Hematopoietic multipotent progenitor cell treated with erythropoietin and hydrocortisone succinate and interleukin-3 and kit ligand, for 8 days (in vitro differentiated cells): ENCODE results near the gene PLA2R1.
A peak's percentile ranks its signal among the peaks of the same experiment; 100 is the strongest.

Experiments
- DNase-seq: peaks from one replicate; pipeline ENCODE4 v3.0.0-alpha.2; 2015

Gene PLA2R1

DNA sequence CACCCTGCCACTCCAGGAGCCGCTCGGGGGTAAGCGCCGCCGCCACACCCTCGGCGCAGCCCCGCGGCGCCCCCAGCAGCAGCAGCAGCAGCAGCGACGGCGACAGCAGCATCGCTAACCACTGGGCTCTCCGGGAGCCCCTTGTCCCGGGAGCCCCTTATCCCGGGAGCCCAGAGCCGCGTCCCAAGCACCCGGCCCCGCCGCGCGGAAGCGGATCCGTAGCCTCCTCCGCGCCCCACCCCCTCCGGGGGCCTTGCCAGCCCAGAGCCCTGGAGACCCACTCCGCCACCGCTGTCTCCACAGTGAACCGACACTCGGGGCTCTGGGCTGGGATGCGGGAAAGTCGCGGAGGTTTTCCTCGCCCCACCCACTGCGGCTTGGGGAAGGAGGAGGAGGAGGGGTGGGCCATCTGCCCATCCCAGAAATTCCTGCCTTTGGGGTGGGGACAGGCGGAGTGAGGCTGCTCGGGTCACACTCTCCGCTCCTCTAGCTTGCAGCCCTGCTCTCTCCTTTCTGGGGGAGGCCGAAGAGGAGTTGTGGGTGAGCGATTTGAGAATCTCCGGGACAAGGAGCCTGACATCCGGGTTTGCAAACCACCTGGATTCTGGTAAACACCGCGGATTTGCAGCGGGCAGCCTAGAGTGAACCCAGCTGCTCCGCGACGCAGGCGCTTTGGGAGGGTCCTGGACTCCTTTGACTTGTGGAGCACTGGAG lies at the start of gene PLA2R1:
Gene PLA2R1 (minus strand): TSS at position 324 of the 714 bp plus-strand sequence. CDS start 212 bp downstream, at position 112.
- DNase-seq: no peak

DNA sequence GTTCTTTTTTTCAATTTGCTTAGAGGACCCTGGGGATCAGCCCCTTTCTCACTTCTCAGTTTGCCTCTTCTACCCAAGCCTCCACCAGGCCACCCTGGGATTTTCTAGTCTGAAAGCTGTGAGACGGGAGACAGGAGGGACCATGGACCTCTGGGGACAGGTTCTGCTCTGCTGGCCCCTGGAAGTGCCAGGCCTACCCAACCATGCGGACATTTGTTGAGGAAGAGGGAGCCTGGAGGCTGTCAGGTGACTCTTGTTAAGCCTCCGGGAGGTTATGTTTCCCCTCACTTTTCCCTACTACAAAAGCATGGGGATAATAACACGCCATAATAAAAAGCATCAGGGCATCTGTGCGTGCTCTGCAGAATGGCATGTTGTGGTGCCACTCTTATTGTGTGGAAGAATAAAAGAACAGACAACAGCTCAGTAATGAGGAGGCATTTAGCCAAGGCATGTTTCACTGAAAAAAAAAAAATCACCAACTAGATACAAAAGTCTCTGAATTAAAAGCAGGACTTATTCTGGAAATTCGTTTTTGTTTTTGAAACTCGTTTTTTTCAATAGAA lies 48.3 kb upstream of the PLA2R1 start:
- DNase-seq: no peak

DNA sequence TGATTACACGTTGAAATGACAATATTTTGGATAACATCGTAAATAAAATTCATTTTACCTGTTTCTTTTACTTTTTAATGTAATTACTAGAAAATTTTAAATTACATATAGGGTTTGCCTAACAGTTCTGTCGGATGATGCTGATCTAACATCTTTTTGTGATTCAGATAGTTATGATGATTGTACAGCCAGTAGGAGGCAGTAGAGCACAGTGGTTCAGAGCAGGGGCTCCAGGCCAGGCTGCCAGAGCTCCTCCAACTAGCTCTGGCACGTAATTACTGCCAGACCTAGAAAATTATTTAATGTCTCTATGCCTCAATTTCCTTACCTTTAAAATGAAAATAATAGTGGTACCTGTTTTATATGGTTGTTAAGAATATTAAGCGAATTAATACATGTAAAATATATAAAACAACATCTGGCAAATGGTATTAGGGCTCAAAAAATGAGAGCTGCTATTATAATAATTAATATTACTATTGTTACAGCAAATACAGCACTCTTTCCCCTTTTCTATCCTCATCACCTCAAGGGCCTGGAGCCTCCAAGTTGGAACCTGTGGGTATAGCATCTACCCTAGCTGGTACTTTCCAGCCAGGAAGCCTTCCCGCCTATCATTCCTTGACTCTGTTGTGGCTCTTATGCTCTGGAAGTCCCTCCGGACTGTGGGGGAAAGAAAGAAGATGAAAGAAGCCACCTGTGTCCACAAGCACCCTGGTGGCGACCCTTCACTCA lies 47.7 kb upstream of the PLA2R1 start:
- peak; percentile 67 for DNase-seq

DNA sequence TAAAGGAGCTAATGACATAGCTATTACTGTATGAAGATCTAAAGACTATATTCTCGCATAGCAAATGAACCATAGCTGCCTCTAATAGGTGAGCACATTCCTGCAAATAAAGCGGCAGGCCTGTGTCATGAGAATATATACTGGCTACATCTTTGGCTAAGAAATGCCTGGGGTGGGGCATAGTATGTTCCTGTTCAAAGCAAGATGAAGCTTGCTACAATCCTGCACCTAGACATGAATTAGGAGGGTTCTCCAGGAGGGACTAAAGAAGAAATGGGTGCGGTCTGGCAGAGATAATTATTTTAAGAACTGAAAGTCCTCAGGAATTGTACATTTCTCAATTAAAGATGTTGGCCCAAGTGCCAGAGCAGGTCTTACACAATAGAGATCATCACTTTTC lies 46.8 kb upstream of the PLA2R1 start:
- DNase-seq: no peak

DNA sequence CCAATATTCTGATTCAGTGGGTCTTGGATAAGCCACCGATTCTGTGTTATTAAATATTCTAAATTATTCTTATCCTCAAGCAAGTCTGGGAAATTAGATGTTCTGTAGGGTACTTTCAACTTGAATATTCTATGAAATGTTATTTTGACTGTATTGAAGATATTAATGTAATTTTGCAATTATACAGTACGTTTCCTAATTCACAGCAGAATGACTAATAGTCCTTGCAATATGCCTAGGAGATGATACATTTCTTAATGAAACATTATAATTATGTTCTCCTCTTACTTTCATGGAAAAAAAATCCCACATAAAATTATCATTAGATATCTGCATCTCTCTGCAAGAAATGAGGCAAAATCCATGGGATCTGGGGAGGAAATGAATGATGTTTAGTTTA lies 46.2 kb upstream of the PLA2R1 start:
- DNase-seq: no peak

DNA sequence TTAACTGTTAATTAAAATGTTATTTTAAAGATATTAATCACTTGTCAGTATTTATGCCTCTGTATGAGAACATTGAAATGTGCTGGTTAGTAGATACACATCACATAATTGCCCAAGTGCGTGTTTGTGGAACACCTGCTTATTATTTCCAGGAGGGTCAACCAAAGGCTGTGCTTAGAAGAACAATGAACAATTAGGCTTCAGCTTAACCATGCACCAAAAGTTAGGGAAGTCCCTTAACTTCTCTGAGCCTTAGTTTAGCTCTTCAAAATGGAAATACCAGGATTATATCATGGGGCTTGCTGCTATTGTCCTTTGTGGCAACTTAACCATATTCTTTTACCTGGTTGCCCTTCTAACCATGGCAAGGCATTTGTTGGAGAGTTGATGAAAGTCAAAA lies 43.0 kb upstream of the PLA2R1 start:
- DNase-seq: no peak

DNA sequence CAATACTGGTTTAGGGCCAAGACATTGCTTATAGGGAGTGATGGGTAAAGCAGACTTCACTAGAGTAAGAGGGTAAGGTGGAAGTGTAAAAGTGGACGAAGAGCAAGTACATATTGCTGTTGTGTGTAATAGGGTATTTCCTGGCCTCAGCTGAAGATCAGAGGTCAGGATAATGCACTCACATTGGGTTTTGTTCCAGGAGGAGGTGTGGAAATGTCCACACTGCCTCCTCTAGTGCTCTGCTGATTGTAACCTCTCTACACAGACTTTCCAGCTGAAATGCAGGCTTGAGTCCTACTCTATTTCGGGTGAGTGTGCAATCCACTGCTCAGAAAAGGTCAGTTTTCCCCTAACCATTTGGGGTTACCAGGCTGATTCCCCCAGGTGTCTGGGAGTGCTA lies 41.7 kb upstream of the PLA2R1 start:
- no peak for DNase-seq

DNA sequence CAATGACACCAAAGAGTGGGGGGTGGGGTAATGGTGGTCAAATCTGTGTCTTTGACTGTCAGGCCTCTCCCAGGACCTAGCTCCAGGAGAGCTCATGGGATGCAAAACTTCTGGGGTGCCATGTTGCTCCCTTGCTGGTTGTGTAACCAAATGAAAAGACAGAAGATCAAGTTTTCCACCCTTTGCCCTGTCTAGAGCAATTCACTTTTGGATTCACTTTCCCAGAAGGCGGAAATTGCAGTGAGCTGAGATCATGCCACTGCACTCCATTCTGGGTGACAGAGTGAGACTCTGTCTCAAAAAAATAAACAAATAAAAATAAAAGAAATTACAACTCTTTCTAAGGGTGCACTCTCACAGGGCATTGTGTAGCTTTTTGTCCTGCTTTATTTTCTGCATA lies 34.9 kb upstream of the PLA2R1 start:
- DNase-seq: no peak

DNA sequence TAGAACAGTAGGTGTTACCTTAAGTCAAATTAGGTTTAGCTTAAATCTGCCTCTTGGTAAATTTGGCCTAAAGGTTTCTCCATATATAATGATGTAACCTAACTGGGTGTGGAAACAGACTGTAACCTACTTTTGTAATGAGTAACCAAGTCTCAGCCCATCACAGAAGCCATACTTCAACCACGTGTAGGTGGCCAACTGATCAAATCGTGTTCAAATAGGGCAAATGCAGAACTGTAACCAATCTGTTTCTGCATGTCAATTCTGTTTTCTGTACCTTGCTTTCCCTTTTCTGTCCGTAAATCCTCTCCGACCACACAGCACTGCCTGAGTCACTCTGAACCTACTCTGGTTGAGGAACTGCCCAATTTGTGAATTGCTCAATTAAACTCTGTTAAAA lies 34.0 kb upstream of the PLA2R1 start:
- DNase-seq: no peak

DNA sequence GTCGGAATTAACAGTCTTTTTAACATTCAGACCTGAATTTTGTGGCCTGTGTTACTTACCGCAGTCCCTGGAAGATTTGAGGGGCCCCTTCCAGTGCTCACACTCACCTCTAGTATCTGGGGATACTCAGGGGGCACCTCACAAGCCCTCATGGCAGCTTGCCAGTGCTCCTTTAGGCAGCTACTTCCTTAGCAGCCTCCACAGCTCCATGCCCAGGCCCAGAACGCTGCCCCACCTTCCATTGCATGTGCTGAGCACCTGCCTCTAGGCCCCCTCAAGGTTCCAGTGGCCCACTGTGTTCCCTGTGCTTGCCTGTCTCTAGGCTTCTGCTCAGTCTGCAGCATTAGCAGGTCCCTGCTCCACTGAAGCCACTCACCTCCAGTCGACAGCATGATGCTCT lies 30.0 kb upstream of the PLA2R1 start:
- DNase-seq: no peak

DNA sequence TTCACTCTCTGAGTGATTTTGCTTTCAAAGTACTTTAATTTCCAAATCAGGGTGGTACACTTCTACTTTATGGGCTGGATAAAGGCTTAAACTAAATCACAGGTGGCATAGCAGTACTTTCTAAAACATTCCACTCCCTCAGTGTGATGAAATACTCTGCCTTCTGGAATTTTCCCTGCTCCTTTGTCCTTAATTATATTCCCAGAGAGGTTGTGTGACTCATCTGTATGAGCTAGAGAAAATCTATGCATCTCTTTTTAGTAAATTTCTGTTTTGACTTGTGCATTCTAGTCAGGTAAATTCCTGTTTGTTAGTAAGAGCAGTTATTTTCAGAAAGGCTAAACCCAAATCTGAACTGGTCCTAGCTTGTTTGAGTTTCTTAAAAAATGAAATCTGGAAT lies 29.0 kb upstream of the PLA2R1 start:
- no peak for DNase-seq

DNA sequence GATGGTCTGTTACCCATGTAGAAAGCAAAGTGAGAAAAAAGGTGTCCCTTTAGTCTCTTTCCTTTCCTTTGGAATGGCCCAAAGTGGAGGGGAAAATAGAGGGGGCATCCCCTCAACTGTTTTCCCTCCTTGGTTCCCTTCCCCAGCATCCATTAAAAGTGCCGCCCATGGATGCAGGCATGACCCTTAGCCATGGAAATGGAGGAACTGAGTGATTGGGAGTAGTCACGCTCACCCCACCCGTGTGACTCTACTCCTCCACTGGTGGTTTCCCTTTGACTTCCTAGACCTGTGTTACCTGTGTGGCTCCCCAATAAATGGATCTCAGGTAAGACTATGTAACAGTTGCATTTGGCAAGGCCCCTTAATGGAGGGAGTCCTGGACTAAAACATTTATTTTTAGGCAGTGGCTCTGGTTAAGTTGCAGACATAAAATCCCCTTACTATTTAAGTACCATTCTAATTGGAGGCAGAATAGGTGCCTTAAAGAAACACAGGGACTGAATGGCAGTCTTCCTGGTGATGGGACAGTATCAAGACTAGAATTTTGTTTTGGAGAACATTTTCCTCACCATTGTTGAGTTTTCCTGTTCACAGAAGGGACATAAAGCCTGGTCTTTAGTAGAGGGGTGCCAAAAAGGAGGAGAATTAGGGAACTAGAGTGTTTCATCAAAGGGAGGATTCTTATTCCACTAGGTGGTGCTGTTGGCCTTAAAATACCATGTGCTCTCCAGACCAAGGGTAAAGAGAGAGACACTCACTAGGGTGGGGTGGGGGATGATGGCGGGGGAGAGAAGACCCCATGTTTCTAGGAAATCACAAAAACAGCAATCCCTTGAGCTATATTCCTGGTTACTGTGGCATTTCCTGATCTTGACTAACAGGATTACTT lies 25.7 kb upstream of the PLA2R1 start:
- peak; percentile 56 for DNase-seq

DNA sequence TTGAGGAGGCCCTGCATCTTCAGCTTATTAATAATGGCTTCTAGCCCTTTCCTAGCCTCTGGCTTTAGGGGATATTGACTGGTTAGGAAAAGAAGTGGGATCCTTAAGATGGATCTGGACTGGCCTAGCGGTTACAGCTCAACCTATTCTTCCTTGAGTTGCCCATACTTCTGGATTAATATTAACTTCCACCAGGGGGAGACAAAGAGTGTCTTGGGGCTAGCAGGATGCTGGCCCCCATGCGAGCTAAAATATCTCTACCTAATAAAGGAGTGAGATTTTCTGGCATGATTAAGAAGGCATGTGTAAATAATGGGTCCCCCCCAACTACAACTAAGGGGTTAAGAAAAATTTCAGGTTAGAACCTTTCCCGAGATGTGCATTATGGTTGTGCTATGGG lies 23.2 kb upstream of the PLA2R1 start:
- peak; percentile 17 for DNase-seq

DNA sequence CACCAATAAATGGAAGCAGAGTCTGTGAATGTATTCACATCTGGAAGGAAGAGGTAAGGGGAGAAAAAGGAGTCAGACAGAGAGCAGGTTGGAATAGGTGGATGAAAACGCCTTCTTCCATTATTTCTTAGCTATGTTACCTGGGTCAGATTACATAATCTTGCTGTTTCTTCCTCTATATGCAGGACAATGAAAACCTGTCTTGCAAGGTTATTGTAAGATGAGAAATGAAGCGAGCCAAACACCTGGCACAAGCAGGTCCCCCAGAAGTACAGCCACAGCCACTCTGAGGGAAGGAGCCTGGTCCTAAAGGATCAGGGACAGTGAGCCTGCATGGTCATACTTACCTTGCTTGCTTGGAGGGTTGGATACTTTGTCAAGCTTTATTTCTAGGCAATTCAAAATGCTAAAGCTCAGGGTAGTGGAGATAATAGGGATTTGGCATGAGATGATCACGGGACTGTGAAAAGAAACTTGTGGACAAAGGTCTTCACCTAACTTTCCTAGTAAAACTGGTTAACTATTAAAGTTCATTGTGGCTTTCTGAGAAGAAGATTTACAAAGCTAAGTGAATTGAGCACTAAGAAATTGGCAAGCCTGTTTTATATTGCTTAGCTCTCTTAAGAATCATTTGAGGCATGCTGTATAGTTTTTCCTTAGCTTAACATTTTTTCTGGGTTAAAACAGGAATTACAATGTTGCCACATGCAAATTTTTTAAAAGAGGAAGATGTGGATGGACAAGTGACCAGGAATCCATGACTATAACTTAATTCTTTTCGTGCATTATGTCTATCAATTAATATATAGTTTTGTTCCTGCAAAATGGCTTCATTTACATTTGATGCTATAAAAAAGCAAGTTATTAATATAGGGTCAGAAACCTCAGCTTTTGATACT lies 15.7 kb upstream of the PLA2R1 start:
- DNase-seq: no peak

DNA sequence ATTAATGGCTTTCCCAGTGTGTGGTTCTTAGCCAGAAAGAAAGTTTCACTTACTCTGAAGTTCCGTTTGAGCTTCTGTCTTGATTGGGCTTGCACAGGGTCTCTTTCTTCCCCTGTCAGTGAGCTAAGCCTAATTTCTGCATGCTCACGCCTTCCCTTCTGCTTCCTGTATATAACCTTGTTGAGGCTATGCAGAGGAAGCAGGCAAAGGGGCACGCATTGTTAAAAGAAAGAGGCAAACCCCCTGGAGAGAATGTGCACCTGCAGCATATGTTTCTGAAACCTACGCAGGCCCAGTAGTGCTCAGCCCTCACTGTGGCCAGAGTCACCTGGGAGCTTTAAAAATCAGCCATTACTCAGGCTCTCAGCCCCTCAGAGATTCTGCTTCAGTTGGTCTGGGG lies 14.5 kb upstream of the PLA2R1 start:
- no peak for DNase-seq

DNA sequence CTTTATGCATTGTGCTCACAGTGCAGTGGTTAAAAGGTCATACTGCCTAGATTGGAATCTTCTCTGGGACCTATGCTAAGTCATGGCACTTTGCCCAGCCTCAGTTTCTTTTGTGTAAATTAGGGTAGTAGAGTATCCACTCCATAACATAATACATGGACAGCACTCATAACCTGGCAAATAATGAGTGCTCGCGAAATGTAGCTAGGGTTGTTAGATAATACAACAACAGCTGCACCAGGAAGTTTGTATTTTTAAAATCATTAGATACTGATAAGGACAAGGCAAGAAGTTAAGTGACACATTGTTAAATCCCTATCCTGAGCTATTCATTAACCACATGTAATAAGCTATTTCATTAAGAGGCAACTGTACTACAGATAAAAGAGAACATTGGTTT lies 13.8 kb upstream of the PLA2R1 start:
- no peak for DNase-seq

DNA sequence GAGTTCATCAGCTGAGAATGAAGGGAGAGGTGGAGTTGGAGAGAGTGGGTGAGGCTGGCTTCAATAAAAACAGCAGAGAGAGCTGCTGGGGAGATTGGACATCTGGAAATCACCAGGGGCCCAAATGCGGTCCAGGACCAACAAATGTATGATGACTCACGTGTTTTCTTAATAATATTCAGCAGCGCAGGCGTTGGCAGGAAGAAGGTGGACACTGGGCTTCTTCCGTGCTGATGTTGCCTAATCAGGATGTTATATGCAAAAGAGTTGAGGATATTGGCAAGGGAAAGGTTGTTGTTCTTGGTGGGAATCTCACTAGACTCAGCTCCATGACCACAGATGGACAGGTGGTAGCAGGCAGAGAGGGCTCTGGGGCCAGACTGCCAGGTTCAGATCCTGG lies 12.8 kb upstream of the PLA2R1 start:
- no peak for DNase-seq

DNA sequence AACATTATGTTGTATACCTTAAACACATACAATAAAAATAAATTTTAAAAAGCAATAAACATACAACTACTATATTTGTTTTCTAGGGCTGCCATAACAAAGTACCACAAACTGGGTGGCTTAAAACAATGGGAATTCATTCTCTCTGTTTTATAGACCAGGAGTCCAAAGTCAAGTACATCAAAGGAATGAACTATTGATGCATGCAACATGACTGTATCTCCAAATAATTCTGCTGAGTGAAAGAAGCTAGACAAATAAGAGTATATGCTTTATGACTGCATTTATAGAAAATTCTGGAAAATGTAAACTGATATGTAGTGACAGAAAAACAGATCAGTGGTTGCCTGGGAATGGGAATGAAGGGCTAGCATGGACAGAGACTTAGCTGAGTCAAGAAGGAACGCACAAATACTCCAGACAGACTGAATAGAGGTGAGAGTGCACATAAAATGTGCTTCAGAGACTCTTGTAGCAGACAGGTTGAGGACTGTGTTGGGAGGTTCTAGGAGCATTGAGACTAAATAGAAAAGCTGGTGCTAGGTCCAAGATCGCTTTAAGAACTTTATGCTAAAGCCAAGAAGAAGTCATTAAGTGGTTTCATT lies 11.0 kb upstream of the PLA2R1 start:
- DNase-seq: no peak

DNA sequence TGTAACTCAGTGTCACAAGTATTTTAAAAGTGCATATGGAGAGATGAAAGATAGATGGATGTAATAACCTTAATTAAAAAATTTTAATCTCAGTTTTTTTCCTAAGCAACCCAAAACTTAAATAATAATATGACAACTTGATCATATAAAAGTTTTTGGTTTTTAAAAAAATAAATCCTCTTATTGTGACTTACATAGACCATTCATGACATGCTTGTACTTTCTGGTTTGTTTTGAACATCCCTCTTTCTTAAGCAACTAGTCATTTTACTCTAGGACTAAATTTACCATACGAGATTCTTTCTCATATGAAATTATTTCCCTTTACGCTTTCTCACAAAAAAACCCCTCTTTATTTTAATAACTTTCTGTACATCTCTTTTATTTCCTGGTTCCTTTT lies 6.5 kb upstream of the PLA2R1 start:
- DNase-seq: no peak

DNA sequence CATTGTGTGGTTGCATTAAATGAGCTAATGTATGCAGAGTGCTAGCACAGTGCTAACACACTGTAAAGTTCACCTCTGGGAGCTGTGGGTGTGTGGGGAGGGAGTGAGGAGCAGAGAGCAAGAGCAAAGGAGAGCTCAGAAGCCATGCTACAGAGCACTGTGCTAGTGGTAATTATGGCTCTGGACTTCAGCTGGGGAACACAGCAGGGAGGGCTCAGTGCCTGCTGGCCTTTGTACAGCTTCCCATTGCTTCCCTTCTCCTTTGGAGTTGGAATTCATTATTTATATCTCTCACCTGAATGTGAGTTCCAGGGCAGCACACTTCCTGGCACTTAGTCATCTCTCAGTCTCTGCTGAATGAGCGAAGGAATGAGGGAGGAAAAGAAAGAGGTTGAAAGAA lies 2.5 kb upstream of the PLA2R1 start:
- no peak for DNase-seq

DNA sequence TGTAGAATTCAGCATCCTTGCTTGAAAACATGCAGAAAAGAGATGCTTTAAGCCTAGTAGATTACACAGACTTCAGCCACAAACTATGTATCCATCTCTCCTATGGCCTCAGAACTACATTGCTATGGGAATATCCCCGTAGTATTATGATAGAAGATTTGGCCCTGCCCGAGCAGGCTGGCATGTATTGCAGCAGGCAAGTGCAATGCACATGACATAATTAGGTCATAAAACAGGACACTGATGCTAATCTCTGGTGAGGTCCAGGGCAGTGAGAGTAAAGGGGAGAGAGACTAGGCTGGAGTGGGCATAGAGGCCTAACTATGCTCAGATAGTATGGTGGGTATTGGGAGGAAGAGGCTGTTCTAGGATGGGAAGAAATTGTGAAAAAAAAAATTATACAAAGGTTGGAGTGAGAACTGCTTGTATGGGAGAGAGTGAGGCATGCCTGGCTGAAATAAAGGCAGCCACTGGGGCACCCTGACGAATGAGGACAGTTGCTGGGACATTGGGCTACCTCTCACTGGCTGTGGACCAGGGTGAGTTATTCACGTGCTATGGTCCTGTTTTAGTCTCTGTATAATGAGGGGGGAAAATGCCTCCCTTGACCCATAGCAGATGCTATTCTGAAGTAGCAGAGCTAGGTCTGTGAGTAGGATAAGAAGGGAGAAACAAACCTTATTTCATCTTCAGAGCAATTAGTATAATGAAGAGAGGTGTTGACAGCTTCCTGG lies 1.6 kb upstream of the PLA2R1 start:
- no peak for DNase-seq
